ENCODE measurements around the gene CTNNA3. TPM values are rescaled to one million over a fixed set of nuclear protein-coding genes. Genes with fewer than 3 reads are reported as not detected.

Gene CTNNA3
- total RNA-seq, 1 donor from 2014 or later, result 3.3 TPM

DNA sequence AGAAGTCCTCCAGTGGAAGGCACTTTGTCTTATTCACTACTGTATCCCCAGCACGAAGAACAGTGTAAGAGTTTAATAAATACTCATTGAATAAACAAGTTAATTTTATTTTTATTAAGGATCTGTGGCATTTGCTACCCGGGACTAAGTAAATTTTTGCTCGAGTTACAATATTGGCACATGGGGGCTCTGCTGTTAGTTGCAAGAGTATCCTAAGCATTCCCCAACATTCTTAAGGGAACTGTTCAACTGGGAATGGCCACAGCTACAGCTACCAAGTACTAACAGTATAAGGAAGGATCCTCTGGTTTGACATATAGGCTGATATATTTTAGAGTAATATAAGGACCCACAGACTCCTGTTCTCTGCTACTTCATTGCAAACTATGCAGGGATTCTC lies 778.9 kb downstream of the CTNNA3 start:
- H3K4me1 Mint-ChIP-seq (ENCODE audit: low read depth, unreplicated experiment), result no peaks in the 10 kb centered on the region
- H3K4me3 Mint-ChIP-seq (ENCODE audit: unreplicated experiment), result no peak overlapping the region
- H3K36me3 Mint-ChIP-seq (ENCODE audit: unreplicated experiment), result no peaks in the 10 kb centered on the region
- no peak for DNase-seq
- TF ChIP-seq CTCF (IDR thresholded peaks at IDR 0.05; ENCODE audit: partially characterized antibody, unreplicated experiment), result no peak
- H3K27me3 Mint-ChIP-seq (ENCODE audit: unreplicated experiment), result no peaks in the 10 kb centered on the region
- no peaks in the 10 kb centered on the region for H3K9me3 Mint-ChIP-seq (ENCODE audit: unreplicated experiment)
- H3K27ac Mint-ChIP-seq (ENCODE audit: unreplicated experiment), result no peak overlapping the region

GRCh38 chr10:66916030-66916429 lies 780.0 kb downstream of the CTNNA3 start:
- Mint-ChIP-seq H3K4me3 (ENCODE audit: unreplicated experiment) (no peak overlapping the region), H3K36me3 (ENCODE audit: unreplicated experiment) (no peaks in the 10 kb centered on the region), H3K27ac (ENCODE audit: unreplicated experiment) (no peak overlapping the region), H3K9me3 (ENCODE audit: unreplicated experiment) (no peaks in the 10 kb centered on the region), H3K4me1 (ENCODE audit: low read depth, unreplicated experiment) (no peaks in the 10 kb centered on the region), H3K27me3 (ENCODE audit: unreplicated experiment) (no peaks in the 10 kb centered on the region)
- TF ChIP-seq CTCF (IDR thresholded peaks at IDR 0.05; ENCODE audit: partially characterized antibody, unreplicated experiment), result no peak
- DNase-seq, result no peak

GRCh38 chr10:66910671-66911070 lies 785.3 kb downstream of the CTNNA3 start:
- DNase-seq, result no peak
- Mint-ChIP-seq H3K27ac (ENCODE audit: unreplicated experiment) (no peak overlapping the region), H3K4me1 (ENCODE audit: low read depth, unreplicated experiment) (no peaks in the 10 kb centered on the region), H3K27me3 (ENCODE audit: unreplicated experiment) (peaks cover 2% of the 10 kb centered on the region), H3K36me3 (ENCODE audit: unreplicated experiment) (no peaks in the 10 kb centered on the region), H3K9me3 (ENCODE audit: unreplicated experiment) (no peaks in the 10 kb centered on the region), H3K4me3 (ENCODE audit: unreplicated experiment) (no peak overlapping the region)
- TF ChIP-seq CTCF (IDR thresholded peaks at IDR 0.05; ENCODE audit: partially characterized antibody, unreplicated experiment), result no peak

DNA sequence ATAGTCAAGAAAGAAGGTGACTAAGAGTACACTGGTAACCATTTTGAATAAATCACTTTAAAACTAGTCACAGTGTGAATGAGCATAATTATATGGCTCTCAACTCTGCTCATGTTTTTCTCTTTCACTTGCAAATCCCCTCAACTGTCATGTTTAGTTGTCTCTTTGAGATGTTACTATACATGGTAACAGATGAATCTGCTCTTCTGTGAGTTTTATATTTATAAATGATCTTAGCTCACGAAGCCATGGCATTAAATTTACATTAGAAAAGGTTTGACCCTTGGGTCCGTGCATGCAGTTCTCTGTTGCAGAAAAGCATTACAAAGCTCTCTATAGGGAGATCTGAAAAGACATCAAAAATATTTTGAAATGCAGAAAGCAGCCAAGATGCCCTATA lies 803.1 kb downstream of the CTNNA3 start:
- Mint-ChIP-seq H3K4me3 (ENCODE audit: unreplicated experiment) (no peak overlapping the region), H3K27me3 (ENCODE audit: unreplicated experiment) (no peaks in the 10 kb centered on the region), H3K36me3 (ENCODE audit: unreplicated experiment) (no peaks in the 10 kb centered on the region), H3K4me1 (ENCODE audit: low read depth, unreplicated experiment) (no peaks in the 10 kb centered on the region), H3K27ac (ENCODE audit: unreplicated experiment) (no peak overlapping the region), H3K9me3 (ENCODE audit: unreplicated experiment) (no peaks in the 10 kb centered on the region)
- no peak for DNase-seq
- TF ChIP-seq CTCF (IDR thresholded peaks at IDR 0.05; ENCODE audit: partially characterized antibody, unreplicated experiment), result no peak

DNA sequence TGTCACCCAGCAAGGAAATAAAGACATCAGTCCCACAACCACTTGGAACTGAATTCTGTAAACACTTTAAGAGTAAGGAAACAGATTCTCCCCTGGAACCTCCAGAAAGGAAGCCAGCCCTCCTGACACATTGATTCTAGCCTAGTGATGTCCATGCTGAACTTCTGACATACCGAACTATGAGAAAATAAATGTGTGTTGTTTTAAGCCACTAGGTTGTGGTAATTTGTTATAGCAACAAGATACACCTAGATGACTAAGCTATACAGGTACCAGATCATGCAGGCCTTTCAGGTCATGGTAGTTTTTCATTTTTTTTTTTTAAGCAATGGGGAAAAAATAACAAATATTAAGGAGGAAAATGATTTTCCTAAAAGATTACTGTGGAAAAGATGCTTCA lies 807.8 kb downstream of the CTNNA3 start:
- TF ChIP-seq CTCF (IDR thresholded peaks at IDR 0.05; ENCODE audit: partially characterized antibody, unreplicated experiment), result no peak
- Mint-ChIP-seq H3K27ac (ENCODE audit: unreplicated experiment) (no peak overlapping the region), H3K4me1 (ENCODE audit: low read depth, unreplicated experiment) (peaks cover 7% of the 10 kb centered on the region), H3K9me3 (ENCODE audit: unreplicated experiment) (no peaks in the 10 kb centered on the region), H3K4me3 (ENCODE audit: unreplicated experiment) (no peak overlapping the region), H3K27me3 (ENCODE audit: unreplicated experiment) (no peaks in the 10 kb centered on the region), H3K36me3 (ENCODE audit: unreplicated experiment) (no peaks in the 10 kb centered on the region)
- no peak for DNase-seq
